CD4-positive, alpha-beta T cell treated with Interleukin-6 at 100 ng/mL for 8 hours (primary cell): ENCODE measurements around the gene GMDS.

Experiments
- DNase-seq: peaks from one replicate; pipeline ENCODE4 v3.0.0-alpha.2; 2020; ENCODE audit warnings: mixed read lengths, low spot score

GMDS gene

GRCh38 chr6:2178125-2178524 is 67.3 kb downstream of the GMDS start:
- DNase-seq = no peak

DNA sequence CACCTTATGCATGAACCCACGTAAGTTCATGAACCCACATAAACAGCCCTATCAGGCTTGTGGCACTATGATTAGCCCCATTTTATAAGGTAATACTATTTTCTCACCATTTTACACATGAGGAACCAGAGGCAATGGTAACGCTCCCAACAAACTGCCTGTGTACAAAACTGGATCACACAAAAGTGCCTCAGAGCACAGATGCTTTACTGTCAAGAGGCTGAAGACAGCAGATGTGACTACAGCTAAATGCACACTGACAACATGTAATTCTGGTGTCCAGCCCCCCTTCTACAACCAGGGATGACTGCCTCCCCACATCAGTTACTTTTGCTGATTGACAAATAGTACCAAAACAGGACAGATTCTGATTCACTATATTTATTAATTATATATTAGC is 69.6 kb downstream of the GMDS start:
- no peak for DNase-seq

- no peak for DNase-seq
Measured at GRCh38 chr6:2173203-2173961, 72.0 kb downstream of the GMDS start.

- DNase-seq = no peak
Measured at GRCh38 chr6:2171728-2172127, 73.7 kb downstream of the GMDS start.

DNA sequence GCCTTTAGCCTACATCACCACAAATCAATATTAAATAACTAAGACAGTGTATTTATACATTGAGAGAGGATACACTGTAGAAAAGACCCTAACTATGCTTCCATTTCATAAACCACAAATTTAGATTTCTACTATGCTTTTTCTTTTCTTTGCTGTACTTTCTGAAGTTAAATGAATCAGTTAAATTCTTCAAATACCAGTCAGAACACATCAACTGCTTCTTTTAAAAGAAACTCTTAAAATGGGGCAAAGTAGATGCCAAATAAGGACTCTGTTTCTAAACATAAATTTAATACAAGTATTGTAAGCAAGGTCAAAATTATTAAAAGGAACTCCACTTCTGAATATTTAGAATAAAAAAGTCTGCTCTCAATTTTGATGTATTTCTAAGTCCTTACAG is 76.9 kb downstream of the GMDS start:
- no peak for DNase-seq

GRCh38 chr6:2166717-2167116 is 78.7 kb downstream of the GMDS start:
- no peak for DNase-seq

DNA sequence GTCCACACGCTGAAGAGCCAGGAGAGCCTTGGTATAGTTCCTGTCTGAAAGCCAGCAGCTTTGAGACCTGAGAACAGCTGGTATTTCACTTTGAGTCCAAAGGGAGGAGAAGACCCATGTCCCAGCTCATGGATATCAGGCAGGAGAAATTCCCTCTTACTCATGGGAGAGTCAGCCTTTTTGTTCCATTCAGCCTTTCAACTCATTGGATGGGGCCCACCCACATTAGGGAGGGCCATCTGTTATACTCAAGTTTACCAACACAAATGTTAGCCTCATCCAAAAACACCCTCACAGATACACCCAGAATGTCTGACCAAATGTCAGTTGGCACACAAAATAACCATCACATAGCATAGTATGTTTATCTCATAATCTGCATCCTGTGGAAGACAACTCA is 80.1 kb downstream of the GMDS start:
- DNase-seq = no peak

- DNase-seq = no peak
Measured at GRCh38 chr6:2164481-2164880, 80.9 kb downstream of the GMDS start.

DNA sequence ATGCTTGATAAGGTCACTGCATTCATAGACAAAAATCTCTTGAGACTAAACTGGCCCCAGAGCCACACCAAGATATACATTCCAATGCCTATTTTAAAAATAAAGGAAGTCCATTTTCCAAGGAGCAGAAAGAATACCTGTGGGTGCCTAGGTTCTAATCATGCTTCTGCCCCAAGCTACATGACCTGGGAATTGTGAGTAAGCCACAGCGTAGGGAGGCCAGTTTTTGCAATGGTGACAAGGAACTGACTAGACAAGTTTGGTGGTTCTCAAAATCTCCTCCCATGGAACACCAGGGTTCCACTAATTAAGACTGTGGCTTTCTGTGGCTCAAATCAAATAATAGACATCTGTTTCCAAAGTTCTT is 83.3 kb downstream of the GMDS start:
- no peak for DNase-seq

DNA sequence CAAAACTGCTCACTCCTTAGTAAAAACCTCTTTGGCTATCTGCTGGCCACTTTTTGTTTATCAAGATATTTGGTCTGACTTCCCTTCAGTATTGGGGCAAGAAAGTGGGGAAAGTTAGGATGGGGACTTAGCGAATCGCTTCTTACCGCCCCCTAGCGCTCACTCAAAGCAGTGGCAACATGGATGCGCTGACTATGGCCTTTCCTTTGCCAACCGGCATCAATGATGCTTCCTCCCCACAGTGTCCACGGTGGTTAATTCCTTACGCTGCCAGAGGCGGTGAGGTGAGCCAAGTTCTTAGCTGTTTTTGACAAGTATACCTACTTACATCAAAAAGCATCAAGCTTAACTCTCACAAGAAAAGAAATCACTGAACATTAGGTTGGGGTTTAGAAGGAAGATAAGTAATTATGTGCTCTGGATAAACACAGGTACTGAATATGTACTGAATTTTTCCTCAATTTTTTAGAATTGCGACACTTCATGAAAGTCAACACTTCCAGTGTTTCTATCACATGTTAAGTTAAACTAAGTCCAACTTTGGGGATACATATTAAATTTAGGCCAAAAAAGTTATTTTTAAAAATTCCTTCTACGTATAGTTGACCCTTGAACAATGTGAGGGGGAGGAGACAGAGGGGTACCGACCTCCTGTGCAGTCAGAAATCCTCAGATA is 86.7 kb downstream of the GMDS start:
- no peak for DNase-seq

DNA sequence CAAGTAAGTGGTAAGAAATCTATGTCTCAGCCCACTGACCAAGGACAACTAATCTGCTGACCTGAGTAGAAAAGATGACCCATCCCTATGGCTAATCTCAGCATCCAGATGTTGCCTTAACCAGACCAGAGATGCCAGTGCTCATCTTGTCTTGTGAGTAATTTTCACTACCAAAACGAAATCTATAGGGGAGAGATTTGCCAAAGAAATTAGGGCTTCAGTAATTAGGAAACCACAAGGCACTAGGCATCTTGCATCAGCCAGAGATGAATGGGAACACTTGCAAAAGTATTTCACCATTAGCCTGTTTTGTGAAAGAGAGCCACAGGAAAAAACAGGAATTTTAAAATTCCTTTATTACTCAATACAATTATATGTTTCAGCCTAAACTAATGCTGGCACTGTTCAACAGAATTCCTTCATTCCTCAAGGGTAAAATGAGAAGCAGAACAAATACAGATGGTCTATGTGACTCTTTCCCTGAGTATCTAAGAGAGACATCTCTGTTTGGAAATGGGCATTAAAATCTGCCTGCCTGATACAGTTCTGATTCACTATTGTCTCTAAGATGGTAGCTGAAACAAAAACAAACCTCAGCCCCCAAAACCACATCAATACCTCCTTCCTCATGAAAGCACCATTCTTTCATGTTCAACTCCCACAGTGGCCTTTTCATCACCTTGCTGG is 87.8 kb downstream of the GMDS start:
- no peak for DNase-seq

DNA sequence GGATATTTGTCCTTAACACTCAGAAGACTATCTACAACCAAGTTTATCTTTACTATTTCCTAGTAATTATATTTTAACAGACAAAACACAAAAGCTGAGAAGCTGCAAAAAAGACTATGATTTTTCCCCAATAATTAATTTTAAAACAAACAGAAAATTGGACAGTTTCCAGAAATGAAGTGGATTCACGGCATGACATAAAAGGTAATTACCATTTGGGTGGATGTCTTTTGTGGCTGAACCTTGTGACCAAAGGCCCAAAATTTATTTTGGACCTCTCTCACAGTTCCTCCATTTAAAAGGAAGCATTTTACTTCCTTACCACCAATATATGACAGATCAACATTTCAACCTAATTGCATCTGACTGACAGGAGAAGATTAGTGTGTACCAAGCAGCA is 90.2 kb downstream of the GMDS start:
- DNase-seq = no peak

DNA sequence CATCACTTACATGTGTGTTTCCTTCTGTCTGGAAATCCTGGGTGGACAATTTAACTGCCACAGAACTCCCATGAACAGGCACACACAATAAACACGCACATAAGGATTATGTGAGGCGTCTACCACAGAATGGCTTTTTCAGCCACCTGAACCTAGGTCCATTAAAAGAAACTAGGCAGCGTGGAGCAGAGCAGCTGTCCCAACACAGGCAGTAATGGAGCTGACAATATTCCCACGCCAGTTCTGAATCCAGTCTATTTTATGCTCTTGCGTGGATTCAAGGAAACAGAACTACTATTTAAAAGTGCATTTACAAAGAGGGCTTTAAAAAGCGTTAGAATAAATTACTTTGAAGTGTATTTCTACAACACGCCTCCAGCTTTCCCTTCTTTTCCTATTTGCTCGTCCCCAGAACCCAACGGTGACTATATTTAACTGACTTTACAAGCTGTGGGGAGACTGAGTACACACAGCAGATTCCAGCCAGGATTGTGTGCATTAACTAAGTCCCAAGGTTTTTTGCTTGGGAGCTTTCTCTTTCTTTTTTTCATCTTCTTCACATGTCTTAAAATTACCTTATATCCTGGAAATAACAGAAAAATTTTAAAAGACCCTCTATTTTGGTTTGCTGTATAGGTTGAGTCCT is 95.9 kb downstream of the GMDS start:
- no peak for DNase-seq

GRCh38 chr6:2148748-2149147 is 96.7 kb downstream of the GMDS start:
- no peak for DNase-seq

GRCh38 chr6:2147766-2148448 is 97.5 kb downstream of the GMDS start:
- DNase-seq = no peak

DNA sequence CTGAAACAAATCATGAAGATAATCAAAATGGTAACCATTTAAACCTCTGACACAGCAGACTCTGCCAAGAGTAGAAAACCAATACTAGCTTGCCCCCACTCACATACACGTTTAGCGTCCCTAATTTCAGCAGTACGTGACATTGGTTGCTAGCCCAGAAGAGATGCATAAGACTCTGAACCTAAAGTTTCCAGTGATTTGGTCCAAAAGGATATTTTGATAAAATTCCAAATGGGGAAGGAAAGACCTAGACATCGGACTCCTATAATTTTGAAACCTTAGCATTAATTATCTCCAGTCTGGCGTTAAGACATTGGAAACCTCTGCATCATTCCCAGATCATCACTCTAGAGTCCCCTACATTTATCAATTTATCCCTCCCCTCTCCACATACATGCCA is 98.1 kb downstream of the GMDS start:
- DNase-seq = no peak

DNA sequence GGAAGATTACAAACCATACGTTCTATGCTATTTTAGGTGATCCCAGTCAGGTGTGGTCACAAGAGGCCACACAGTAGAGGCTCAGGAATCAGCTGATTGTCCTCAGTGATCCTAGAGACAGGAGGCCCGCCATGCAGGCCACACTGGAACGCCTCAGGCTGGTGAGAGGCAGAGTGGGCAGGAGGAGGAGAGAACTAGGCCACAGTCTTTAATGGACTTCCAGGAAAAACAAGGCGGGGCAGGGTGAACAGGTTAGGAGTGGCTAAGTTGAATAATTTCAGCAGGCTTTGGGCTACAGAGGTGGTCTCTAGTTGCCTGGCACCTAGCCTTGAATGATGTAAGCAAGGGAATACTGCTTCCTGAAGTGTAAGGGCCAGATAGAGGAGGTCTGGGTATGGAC is 101.2 kb downstream of the GMDS start:
- no peak for DNase-seq

- DNase-seq = no peak
Measured at GRCh38 chr6:2141644-2142290, 103.6 kb downstream of the GMDS start.

DNA sequence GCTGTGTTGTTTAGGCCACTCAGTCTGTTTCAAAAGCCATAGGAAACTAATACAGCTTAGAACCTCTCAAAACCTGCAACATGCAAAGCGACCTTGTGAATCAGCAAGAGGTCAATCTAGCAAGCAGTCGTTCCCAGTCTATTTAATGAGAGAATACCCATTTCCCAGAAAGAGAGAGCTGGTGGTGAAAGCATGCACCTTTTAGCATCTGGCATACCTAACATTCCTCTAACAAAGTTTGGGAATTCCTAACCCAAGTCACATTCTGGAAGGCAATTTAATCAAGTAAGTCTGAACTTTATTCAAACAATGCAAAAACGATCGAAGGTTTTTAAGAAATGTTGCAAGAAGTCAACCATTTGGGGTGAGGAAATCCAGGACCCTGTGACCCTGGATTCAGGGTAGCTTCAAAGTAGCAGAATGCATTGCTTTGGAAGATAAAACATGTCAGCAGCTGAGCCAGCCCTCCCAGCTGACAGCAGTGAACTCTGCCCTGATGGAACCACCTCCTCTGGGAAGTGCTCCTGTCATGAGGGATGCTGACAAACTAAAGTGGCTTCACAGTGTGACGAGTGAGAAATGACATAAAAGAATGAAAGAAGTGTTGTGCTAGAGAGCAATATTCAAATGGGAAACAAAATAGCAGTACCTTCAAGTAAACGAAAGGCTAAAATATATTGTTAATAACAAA is 104.8 kb downstream of the GMDS start:
- DNase-seq = no peak

DNA sequence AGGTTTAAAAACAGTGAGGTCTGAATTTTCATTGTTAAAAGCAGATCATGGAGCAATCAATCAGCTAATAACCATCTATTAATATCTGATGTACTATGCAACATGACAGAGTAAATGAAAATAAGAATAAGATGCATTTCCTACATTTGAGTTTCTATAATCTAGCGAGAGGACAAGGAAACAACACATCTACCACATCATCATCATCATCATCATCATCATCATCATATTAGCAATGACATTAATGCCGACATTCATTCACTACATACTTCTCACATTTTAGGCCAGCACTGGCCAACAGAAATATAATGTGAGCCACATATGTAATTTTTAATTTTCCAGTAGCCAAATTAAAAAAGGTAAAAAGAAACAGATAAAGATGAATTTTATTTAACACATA is 110.0 kb downstream of the GMDS start:
- no peak for DNase-seq

GRCh38 chr6:2134554-2134953 is 110.9 kb downstream of the GMDS start:
- DNase-seq = no peak
